ENCODE results near the gene HLA-G. TPM values are rescaled to one million over a fixed set of nuclear protein-coding genes. Genes with fewer than 3 reads are reported as not detected.

HLA-G gene
- total RNA-seq, 1 donor from 2014 or later, result 0.56 TPM

DNA sequence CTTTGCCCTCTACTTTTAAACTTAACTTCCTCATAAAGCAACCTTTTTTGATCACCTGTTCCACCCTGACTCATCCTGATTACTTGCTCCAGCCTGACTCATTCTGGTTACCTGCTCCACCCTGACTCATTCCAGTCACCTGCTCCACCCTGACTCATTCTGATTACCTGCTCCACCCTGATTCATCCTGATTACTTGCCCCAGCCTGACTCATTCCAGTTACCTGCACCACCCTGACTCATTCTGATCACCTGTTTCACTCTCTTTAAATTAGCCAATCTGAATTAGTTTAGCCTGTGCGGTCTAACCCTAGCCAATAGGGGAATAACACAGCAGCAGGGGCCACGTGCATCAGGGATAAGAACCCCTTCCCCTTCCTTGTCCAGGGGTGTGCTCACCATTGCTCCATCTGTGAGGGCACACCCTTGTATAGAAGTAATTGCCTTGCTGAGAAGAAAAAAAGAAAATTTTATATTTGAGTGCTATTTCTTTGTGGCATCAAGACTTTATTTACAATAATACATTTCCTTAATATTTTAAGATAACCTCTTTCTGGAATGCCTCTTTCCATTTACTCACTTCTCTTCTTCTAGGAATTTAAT is 17.9 kb downstream of the HLA-G start:
- peaks cover 77% of the 10 kb centered on the region for H3K27me3 Mint-ChIP-seq (ENCODE audit: low read depth)

DNA sequence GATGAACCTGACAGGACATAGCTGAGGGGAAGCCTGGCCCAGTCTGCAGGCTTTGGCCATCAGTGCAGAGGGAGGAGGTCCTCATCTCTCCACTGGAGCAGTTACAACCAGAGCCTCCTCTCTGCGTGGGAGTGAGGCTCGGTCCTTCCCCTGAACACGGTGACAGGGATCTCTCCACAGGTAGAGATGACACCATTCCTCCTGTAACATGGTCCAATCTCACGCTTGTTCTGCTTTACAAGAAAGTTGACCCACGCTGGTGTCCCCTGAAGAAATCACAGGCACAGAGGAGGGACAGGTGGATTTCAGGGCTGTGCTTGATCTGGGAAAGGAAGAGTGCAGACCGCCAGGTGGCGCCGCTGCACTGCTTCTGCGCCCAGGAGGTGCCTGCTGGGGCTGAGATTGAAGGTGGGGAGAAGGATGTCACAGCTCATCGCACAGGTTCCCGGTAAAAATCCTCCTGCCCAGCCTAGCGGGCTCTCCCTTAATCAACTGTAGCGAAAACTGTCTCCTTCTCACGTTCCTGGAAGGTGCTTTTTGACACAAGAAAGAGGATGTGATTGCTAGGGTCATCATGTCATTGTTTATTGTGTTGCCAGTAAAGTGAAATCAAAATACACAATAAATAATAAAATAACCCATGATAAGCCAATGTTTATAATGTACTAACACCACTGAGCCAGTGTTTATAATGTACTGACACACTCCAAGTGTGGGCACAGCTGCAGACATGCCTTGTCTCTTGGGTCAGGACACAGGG is 20.4 kb downstream of the HLA-G start:
- peaks cover 79% of the 10 kb centered on the region for H3K27me3 Mint-ChIP-seq (ENCODE audit: low read depth)
- peak; percentile 49 to 83 for DNase-seq (ENCODE audit: low spot score in 2 of 2, unreplicated experiment in 2 of 2)

More for the DNA sequence above, 17.9 kb downstream of the HLA-G start:
- H3K4me3 Mint-ChIP-seq, result no peak overlapping the region
- DNase-seq (ENCODE audit: low spot score in 2 of 2, unreplicated experiment in 2 of 2), result no peak
- no peaks in the 10 kb centered on the region for H3K4me1 Mint-ChIP-seq
- no peak overlapping the region for H3K27ac Mint-ChIP-seq
- H3K9me3 Mint-ChIP-seq, result peaks cover 10% of the 10 kb centered on the region
- no peaks in the 10 kb centered on the region for H3K36me3 Mint-ChIP-seq
- TF ChIP-seq, protein P1, sequence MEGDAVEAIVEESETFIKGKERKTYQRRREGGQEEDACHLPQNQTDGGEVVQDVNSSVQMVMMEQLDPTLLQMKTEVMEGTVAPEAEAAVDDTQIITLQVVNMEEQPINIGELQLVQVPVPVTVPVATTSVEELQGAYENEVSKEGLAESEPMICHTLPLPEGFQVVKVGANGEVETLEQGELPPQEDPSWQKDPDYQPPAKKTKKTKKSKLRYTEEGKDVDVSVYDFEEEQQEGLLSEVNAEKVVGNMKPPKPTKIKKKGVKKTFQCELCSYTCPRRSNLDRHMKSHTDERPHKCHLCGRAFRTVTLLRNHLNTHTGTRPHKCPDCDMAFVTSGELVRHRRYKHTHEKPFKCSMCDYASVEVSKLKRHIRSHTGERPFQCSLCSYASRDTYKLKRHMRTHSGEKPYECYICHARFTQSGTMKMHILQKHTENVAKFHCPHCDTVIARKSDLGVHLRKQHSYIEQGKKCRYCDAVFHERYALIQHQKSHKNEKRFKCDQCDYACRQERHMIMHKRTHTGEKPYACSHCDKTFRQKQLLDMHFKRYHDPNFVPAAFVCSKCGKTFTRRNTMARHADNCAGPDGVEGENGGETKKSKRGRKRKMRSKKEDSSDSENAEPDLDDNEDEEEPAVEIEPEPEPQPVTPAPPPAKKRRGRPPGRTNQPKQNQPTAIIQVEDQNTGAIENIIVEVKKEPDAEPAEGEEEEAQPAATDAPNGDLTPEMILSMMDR (IDR thresholded peaks at IDR 0.05; ENCODE audit: unreplicated experiment), result no peak

DNA sequence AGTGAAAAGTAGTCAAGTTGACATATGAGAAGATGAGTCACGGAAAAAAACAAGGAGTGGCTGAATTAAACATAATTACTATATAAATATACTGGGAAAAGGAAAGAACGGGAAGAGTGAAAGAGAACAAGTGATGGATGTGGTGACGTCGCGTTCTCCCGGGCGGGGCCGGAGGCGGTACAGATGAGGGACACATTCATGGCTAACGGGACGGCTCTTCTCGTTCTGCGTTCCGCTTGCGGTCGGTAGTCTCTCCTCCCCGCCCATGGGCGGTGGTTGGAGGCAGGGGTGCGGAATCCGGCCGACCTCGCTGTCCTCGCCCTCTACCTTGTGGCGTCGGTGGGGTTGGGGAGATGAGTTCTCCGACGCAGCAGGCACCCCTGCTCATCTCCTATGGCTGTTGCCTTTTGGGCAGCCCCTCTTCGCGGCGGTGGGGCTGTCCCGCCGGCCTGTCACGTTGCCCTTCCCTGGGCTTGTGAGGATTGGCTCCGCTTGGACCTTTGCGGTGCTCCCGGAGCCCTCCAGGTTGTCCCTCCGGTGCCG is 22.5 kb downstream of the HLA-G start:
- no peak for DNase-seq (ENCODE audit: low spot score in 2 of 2, unreplicated experiment in 2 of 2)
- TF ChIP-seq, protein P1 (IDR thresholded peaks at IDR 0.05; ENCODE audit: unreplicated experiment), result no peak
- H3K9me3 Mint-ChIP-seq, result no peaks in the 10 kb centered on the region
- H3K4me3 Mint-ChIP-seq, result no peak overlapping the region
- no peaks in the 10 kb centered on the region for H3K36me3 Mint-ChIP-seq
- H3K4me1 Mint-ChIP-seq, result no peaks in the 10 kb centered on the region
- H3K27ac Mint-ChIP-seq, result no peak overlapping the region
- peaks cover 78% of the 10 kb centered on the region for H3K27me3 Mint-ChIP-seq (ENCODE audit: low read depth)

More for the DNA sequence above, 20.4 kb downstream of the HLA-G start:
- no peak overlapping the region for H3K27ac Mint-ChIP-seq
- H3K36me3 Mint-ChIP-seq, result no peaks in the 10 kb centered on the region
- H3K4me1 Mint-ChIP-seq, result no peaks in the 10 kb centered on the region
- H3K9me3 Mint-ChIP-seq, result peaks cover under 1% of the 10 kb centered on the region
- TF ChIP-seq, protein P1 (IDR thresholded peaks at IDR 0.05; ENCODE audit: unreplicated experiment), result peak; percentile 77
- H3K4me3 Mint-ChIP-seq, result no peak overlapping the region

DNA sequence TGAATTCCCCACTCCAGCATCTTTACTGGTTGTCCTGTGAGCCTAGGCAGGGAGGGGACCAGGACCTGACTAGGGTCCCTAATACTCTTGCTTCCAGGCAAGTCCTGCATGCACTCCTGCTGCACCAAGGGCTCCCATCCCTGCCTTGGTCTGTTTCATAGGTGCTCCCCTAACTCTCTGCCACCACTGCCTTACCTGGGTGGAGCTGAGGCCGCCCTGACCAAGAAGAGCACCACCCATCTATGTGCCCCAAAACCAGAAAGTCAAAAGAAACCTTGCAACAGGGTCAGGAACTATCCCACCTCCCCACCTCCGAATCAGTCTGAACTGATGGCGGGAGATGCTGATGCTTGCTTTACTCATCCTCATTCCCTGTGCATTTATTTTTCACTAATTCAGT is 23.6 kb downstream of the HLA-G start:
- no peak overlapping the region for H3K27ac Mint-ChIP-seq
- peaks cover 77% of the 10 kb centered on the region for H3K27me3 Mint-ChIP-seq (ENCODE audit: low read depth)
- no peaks in the 10 kb centered on the region for H3K36me3 Mint-ChIP-seq
- TF ChIP-seq, protein P1 (IDR thresholded peaks at IDR 0.05; ENCODE audit: unreplicated experiment), result no peak
- H3K4me3 Mint-ChIP-seq, result no peak overlapping the region
- no peaks in the 10 kb centered on the region for H3K9me3 Mint-ChIP-seq
- no peaks in the 10 kb centered on the region for H3K4me1 Mint-ChIP-seq
- no peak for DNase-seq (ENCODE audit: low spot score in 2 of 2, unreplicated experiment in 2 of 2)

DNA sequence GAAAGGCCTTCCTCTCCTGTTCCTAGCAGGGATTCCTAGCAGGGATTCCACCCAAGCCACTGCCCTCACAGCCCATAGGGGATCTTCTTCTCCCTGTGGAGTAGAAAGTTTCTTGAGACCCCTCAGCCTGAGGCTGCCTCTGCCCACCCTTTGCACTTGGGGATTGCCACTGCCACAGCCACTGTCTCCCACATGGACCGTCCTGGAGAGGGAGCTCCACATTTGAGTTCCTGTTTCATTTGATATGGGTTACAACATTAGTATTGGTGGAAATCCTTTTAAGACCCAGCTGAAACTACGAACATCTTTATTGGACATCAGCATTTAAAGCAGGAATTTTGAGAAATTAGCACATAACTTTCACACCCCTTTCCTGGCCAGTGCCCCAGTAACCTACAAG is 25.6 kb downstream of the HLA-G start:
- H3K4me3 Mint-ChIP-seq, result no peak overlapping the region
- H3K27ac Mint-ChIP-seq, result no peak overlapping the region
- H3K36me3 Mint-ChIP-seq, result no peaks in the 10 kb centered on the region
- no peaks in the 10 kb centered on the region for H3K4me1 Mint-ChIP-seq
- TF ChIP-seq, protein P1 (IDR thresholded peaks at IDR 0.05; ENCODE audit: unreplicated experiment), result no peak
- H3K9me3 Mint-ChIP-seq, result no peaks in the 10 kb centered on the region
- DNase-seq (ENCODE audit: low spot score in 2 of 2, unreplicated experiment in 2 of 2), result no peak
- peaks cover 82% of the 10 kb centered on the region for H3K27me3 Mint-ChIP-seq (ENCODE audit: low read depth)

All from mesothelial cell of epicardium (in vitro differentiated cells).